HG02642 (cell line): Measurements from ENCODE around the gene DDR2.

Experiments used
- ATAC-seq: cut with Tn5 transposase; IDR thresholded peaks from one replicate; pipeline ENCODE4 v1.9.1; 2021; ENCODE audit warnings: mild to moderate bottlenecking; ENCODE audit not compliant: unreplicated experiment, poor library complexity

Gene DDR2

GRCh38 chr1:162629077-162629627 lies 3.1 kb upstream of the DDR2 start:
- no peak for ATAC-seq

- ATAC-seq, result no peak
Measured at GRCh38 chr1:162629651-162630050, 2.6 kb upstream of the DDR2 start.

GRCh38 chr1:162631546-162632191 lies 595 bp upstream of the DDR2 start:
- ATAC-seq, result no peak

GRCh38 chr1:162632698-162633080 lies 425 bp downstream of the DDR2 start:
- ATAC-seq, result no peak

GRCh38 chr1:162633081-162633762 lies 958 bp downstream of the DDR2 start:
- ATAC-seq, result peak; percentile 69

- no peak for ATAC-seq
Measured at GRCh38 chr1:162635418-162635817, 3.2 kb downstream of the DDR2 start.

GRCh38 chr1:162639718-162640117 lies 7.5 kb downstream of the DDR2 start:
- ATAC-seq, result no peak

- no peak for ATAC-seq
Measured at GRCh38 chr1:162641114-162641513, 8.8 kb downstream of the DDR2 start.

- ATAC-seq, result no peak
Measured at GRCh38 chr1:162644986-162645314, 12.7 kb downstream of the DDR2 start.

- no peak for ATAC-seq
Measured at GRCh38 chr1:162645666-162646065, 13.4 kb downstream of the DDR2 start.

GRCh38 chr1:162649583-162649982 lies 17.3 kb downstream of the DDR2 start:
- no peak for ATAC-seq

GRCh38 chr1:162654915-162655620 lies 22.8 kb downstream of the DDR2 start:
- ATAC-seq, result no peak

GRCh38 chr1:162656266-162656665 lies 24.0 kb downstream of the DDR2 start:
- ATAC-seq, result no peak

GRCh38 chr1:162660574-162660973 lies 28.3 kb downstream of the DDR2 start:
- ATAC-seq, result no peak

- ATAC-seq, result no peak
Measured at GRCh38 chr1:162661336-162661735, 29.1 kb downstream of the DDR2 start.

GRCh38 chr1:162662013-162662412 lies 29.7 kb downstream of the DDR2 start:
- no peak for ATAC-seq

GRCh38 chr1:162663086-162663485 lies 30.8 kb downstream of the DDR2 start:
- ATAC-seq, result no peak

GRCh38 chr1:162663589-162664106 lies 31.4 kb downstream of the DDR2 start:
- no peak for ATAC-seq

GRCh38 chr1:162666006-162666645 lies 33.9 kb downstream of the DDR2 start:
- ATAC-seq, result no peak

- ATAC-seq, result no peak
Measured at GRCh38 chr1:162667381-162668080, 35.3 kb downstream of the DDR2 start.
